ENCODE results near the gene UBA5. TPM values are rescaled to one million over a fixed set of nuclear protein-coding genes. Genes with fewer than 3 reads are reported as not detected.

Gene UBA5
- total and polyA plus RNA-seq, 2 of the 13 experiments (the other 11 are each of a cell fraction or from before 2014, with no cell fraction given) = 30.2 to 46.8 TPM

DNA sequence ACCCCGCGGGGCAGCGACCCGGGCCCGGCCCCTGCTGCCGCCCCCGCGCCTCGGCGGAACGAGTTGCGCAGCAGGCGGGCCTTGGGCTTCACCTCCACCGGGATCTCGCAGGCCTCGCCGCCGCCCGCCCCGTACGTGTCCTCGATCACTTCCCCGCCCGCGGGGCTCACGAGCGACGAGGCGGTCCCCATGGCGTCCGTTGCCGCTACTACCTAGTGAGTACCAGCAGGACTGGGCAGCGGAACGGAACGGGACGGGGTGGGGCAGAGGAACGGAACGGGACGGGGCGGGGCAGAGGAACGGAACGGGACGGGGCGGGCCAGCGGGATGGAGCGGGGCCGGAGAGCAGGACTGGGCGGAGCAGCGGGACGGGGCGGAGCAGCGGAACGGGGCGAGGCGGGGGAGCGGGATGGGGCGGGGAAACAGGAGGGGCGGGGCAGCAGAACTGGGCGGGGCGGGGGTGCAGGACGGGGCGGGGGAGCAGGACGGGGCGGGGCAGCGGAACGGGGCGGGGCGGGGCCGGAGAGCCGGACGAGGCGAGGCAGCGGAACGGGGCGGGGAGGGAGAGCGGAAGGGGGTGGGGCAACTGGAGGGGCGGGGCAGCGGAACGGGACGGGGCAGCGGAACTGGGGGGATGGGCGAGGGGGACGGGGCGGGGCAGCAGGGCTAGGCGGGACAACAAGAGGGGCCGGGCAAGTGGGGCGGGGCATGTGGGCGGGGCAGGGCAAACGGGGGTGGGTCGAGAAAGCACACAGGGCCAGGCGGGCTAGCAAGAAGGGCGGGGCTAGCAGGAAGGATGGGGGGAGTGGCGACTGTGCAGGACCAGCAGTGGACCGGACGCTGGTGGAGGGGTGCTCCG is 62.3 kb downstream of the UBA5 start, which contains the start of gene NPHP3 (continued):
- TF ChIP-seq ZNF724P (CRISPR knock-in tag; IDR thresholded peaks at IDR 0.05; ENCODE audit: borderline replicate concordance) (no peak), NCOR1 (IDR thresholded peaks at IDR 0.05; ENCODE audit: borderline replicate concordance, low read length) (no peak), RNF2 (conservative IDR thresholded peaks at IDR 0.05; ENCODE audit: low read depth) (0 out of 2 replicates have a peak, but pooled peaks have one; percentile 52), ZNF841 (CRISPR knock-in tag; IDR thresholded peaks at IDR 0.05; ENCODE audit: borderline replicate concordance) (peak; percentile 78; the same call in 1 of the 2 replicates), ZNF782 (CRISPR knock-in tag; IDR thresholded peaks at IDR 0.05; ENCODE audit: borderline replicate concordance) (no peak; the same call in 1 of the 2 replicates), ZNF792 (CRISPR knock-in tag; IDR thresholded peaks at IDR 0.05) (no peak), IRX3 (CRISPR knock-in tag; IDR thresholded peaks at IDR 0.05; ENCODE audit: borderline replicate concordance, low read depth) (peak; percentile 80; the same call in 1 of the 2 replicates), KAT8 (CRISPR knock-in tag; IDR thresholded peaks at IDR 0.05) (0 out of 2 replicates have a peak, but pooled peaks have one; percentile 13), ZNF678 (CRISPR knock-in tag; IDR thresholded peaks at IDR 0.05) (peak; percentile 69; the same call in 1 of the 2 replicates), ZNF496 (CRISPR knock-in tag; IDR thresholded peaks at IDR 0.05; ENCODE audit: insufficient replicate concordance) (no peak), ISX (CRISPR knock-in tag; conservative IDR thresholded peaks at IDR 0.05) (no peak), XBP1 (CRISPR knock-in tag; IDR thresholded peaks at IDR 0.05) (no peak), PCBP1 (IDR thresholded peaks at IDR 0.05; ENCODE audit: borderline replicate concordance, low read depth, low read length) (no peak), ELF4 (CRISPR knock-in tag; IDR thresholded peaks at IDR 0.05; ENCODE audit: borderline replicate concordance) (no peak), CREB1 (IDR thresholded peaks at IDR 0.05) (no peak), CREB1 (CRISPR knock-in tag; IDR thresholded peaks at IDR 0.05) (no peak), SAFB2 (CRISPR knock-in tag; IDR thresholded peaks at IDR 0.05; ENCODE audit: borderline replicate concordance, low read depth) (0 out of 2 replicates have a peak, but pooled peaks have one; percentile 48), KLF6 (CRISPR knock-in tag; IDR thresholded peaks at IDR 0.05) (no peak), TCF7 (IDR thresholded peaks at IDR 0.05; ENCODE audit: low read depth) (no peak)
- TF ChIP-seq, protein P1, sequence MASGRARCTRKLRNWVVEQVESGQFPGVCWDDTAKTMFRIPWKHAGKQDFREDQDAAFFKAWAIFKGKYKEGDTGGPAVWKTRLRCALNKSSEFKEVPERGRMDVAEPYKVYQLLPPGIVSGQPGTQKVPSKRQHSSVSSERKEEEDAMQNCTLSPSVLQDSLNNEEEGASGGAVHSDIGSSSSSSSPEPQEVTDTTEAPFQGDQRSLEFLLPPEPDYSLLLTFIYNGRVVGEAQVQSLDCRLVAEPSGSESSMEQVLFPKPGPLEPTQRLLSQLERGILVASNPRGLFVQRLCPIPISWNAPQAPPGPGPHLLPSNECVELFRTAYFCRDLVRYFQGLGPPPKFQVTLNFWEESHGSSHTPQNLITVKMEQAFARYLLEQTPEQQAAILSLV (CRISPR knock-in tag; IDR thresholded peaks at IDR 0.05; ENCODE audit: borderline replicate concordance) = 0 out of 2 replicates have a peak, but pooled peaks have one; percentile 52
- TF ChIP-seq, protein P2, sequence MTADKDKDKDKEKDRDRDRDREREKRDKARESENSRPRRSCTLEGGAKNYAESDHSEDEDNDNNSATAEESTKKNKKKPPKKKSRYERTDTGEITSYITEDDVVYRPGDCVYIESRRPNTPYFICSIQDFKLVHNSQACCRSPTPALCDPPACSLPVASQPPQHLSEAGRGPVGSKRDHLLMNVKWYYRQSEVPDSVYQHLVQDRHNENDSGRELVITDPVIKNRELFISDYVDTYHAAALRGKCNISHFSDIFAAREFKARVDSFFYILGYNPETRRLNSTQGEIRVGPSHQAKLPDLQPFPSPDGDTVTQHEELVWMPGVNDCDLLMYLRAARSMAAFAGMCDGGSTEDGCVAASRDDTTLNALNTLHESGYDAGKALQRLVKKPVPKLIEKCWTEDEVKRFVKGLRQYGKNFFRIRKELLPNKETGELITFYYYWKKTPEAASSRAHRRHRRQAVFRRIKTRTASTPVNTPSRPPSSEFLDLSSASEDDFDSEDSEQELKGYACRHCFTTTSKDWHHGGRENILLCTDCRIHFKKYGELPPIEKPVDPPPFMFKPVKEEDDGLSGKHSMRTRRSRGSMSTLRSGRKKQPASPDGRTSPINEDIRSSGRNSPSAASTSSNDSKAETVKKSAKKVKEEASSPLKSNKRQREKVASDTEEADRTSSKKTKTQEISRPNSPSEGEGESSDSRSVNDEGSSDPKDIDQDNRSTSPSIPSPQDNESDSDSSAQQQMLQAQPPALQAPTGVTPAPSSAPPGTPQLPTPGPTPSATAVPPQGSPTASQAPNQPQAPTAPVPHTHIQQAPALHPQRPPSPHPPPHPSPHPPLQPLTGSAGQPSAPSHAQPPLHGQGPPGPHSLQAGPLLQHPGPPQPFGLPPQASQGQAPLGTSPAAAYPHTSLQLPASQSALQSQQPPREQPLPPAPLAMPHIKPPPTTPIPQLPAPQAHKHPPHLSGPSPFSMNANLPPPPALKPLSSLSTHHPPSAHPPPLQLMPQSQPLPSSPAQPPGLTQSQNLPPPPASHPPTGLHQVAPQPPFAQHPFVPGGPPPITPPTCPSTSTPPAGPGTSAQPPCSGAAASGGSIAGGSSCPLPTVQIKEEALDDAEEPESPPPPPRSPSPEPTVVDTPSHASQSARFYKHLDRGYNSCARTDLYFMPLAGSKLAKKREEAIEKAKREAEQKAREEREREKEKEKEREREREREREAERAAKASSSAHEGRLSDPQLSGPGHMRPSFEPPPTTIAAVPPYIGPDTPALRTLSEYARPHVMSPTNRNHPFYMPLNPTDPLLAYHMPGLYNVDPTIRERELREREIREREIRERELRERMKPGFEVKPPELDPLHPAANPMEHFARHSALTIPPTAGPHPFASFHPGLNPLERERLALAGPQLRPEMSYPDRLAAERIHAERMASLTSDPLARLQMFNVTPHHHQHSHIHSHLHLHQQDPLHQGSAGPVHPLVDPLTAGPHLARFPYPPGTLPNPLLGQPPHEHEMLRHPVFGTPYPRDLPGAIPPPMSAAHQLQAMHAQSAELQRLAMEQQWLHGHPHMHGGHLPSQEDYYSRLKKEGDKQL (CRISPR knock-in tag; IDR thresholded peaks at IDR 0.05; ENCODE audit: low read depth) = no peak
- TF ChIP-seq, protein P3, sequence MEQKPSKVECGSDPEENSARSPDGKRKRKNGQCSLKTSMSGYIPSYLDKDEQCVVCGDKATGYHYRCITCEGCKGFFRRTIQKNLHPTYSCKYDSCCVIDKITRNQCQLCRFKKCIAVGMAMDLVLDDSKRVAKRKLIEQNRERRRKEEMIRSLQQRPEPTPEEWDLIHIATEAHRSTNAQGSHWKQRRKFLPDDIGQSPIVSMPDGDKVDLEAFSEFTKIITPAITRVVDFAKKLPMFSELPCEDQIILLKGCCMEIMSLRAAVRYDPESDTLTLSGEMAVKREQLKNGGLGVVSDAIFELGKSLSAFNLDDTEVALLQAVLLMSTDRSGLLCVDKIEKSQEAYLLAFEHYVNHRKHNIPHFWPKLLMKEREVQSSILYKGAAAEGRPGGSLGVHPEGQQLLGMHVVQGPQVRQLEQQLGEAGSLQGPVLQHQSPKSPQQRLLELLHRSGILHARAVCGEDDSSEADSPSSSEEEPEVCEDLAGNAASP (CRISPR knock-in tag; IDR thresholded peaks at IDR 0.05; ENCODE audit: borderline replicate concordance) = no peak

Measured in HepG2 (cell line).